GM08714 (cell line): ENCODE measurements around the gene RAB3B.

ENCODE experiments used
- H3K4me3 ChIP-seq: fragments of 200-500 bp; sonication (Bioruptor generic); 2 replicates; pipeline ENCODE4 v1.5.1; 2014; ENCODE audit warnings: mild to moderate bottlenecking, low read length, inconsistent platforms
- ZNF274 ChIP-seq: IDR thresholded peaks from 2 replicates; pipeline ENCODE4 v1.6.1; 2012; ENCODE audit warnings: mild to moderate bottlenecking, low read depth, low read length

The RAB3B gene

GRCh38 chr1:51954783-51955182 is 35.7 kb downstream of the RAB3B start:
- H3K4me3 ChIP-seq, result no peak overlapping the region
- no peak for TF ChIP-seq ZNF274

- H3K4me3 ChIP-seq, result no peak overlapping the region
- TF ChIP-seq ZNF274, result no peak
These were observed 37.4 kb downstream of the RAB3B start for GRCh38 chr1:51953079-51953478.

- no peak for TF ChIP-seq ZNF274
- H3K4me3 ChIP-seq, result no peak overlapping the region
These were observed 37.9 kb downstream of the RAB3B start for GRCh38 chr1:51952638-51953037.

GRCh38 chr1:51950701-51951100 is 39.8 kb downstream of the RAB3B start:
- no peak overlapping the region for H3K4me3 ChIP-seq
- TF ChIP-seq ZNF274, result no peak

- no peak overlapping the region for H3K4me3 ChIP-seq
- no peak for TF ChIP-seq ZNF274
These were observed 41.3 kb downstream of the RAB3B start for GRCh38 chr1:51949014-51949702.

- no peak overlapping the region for H3K4me3 ChIP-seq
- TF ChIP-seq ZNF274, result no peak
These were observed 42.0 kb downstream of the RAB3B start for GRCh38 chr1:51948491-51948915.

GRCh38 chr1:51946300-51946699 is 44.2 kb downstream of the RAB3B start:
- no peak overlapping the region for H3K4me3 ChIP-seq
- TF ChIP-seq ZNF274, result no peak

- TF ChIP-seq ZNF274, result no peak
- no peak overlapping the region for H3K4me3 ChIP-seq
These were observed 44.9 kb downstream of the RAB3B start for GRCh38 chr1:51945591-51945990.

GRCh38 chr1:51942281-51942680 is 48.2 kb downstream of the RAB3B start:
- H3K4me3 ChIP-seq, result no peak overlapping the region
- no peak for TF ChIP-seq ZNF274

GRCh38 chr1:51941528-51941927 is 49.0 kb downstream of the RAB3B start:
- no peak overlapping the region for H3K4me3 ChIP-seq
- no peak for TF ChIP-seq ZNF274

- H3K4me3 ChIP-seq, result no peak overlapping the region
- TF ChIP-seq ZNF274, result no peak
These were observed 53.4 kb downstream of the RAB3B start for GRCh38 chr1:51937112-51937511.

GRCh38 chr1:51936531-51936930 is 54.0 kb downstream of the RAB3B start:
- no peak for TF ChIP-seq ZNF274
- no peak overlapping the region for H3K4me3 ChIP-seq

- H3K4me3 ChIP-seq, result no peak overlapping the region
- no peak for TF ChIP-seq ZNF274
These were observed 57.2 kb downstream of the RAB3B start for GRCh38 chr1:51933344-51933743.

GRCh38 chr1:51930329-51930728 is 60.2 kb downstream of the RAB3B start:
- no peak overlapping the region for H3K4me3 ChIP-seq
- TF ChIP-seq ZNF274, result no peak

- TF ChIP-seq ZNF274, result no peak
- H3K4me3 ChIP-seq, result no peak overlapping the region
These were observed 61.6 kb downstream of the RAB3B start for GRCh38 chr1:51928896-51929295.

- TF ChIP-seq ZNF274, result no peak
- no peak overlapping the region for H3K4me3 ChIP-seq
These were observed 63.5 kb downstream of the RAB3B start for GRCh38 chr1:51927029-51927428.
